HG02623 (cell line): ENCODE results near the gene SBK3.
"Not testable (repeated sequence)": the region's sequence is repeated elsewhere in the genome, so short reads cannot be mapped to it uniquely, and the experiment has no call there.

Source experiments
- ATAC-seq: cut with Tn5 transposase; IDR thresholded peaks from one replicate; pipeline ENCODE4 v1.9.1; 2021; ENCODE audit warnings: moderate library complexity; ENCODE audit not compliant: unreplicated experiment

SBK3 gene

GRCh38 chr19:55541091-55541490 is 4.3 kb downstream of the SBK3 start:
- ATAC-seq = no peak

DNA sequence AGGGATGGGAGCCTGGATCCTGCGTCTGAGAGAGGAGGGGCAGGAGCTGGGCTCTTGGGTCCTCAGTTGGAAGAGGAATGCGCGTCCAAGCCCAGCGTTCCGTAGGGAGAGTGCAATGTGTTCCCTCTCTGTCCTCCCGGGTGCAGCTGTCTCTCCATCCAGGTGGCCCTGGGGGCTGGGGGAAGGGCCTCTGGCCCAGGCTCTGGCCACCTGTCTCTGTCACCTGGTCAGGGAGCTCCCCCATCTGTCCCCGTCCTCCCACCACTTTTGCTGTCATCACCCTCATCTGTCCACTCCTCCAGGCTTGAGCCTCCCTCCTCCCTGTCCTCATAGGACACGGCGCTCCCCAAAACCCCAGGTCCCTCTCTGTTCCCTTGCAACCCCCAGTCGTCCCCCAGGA is 4.7 kb downstream of the SBK3 start:
- no peak for ATAC-seq

DNA sequence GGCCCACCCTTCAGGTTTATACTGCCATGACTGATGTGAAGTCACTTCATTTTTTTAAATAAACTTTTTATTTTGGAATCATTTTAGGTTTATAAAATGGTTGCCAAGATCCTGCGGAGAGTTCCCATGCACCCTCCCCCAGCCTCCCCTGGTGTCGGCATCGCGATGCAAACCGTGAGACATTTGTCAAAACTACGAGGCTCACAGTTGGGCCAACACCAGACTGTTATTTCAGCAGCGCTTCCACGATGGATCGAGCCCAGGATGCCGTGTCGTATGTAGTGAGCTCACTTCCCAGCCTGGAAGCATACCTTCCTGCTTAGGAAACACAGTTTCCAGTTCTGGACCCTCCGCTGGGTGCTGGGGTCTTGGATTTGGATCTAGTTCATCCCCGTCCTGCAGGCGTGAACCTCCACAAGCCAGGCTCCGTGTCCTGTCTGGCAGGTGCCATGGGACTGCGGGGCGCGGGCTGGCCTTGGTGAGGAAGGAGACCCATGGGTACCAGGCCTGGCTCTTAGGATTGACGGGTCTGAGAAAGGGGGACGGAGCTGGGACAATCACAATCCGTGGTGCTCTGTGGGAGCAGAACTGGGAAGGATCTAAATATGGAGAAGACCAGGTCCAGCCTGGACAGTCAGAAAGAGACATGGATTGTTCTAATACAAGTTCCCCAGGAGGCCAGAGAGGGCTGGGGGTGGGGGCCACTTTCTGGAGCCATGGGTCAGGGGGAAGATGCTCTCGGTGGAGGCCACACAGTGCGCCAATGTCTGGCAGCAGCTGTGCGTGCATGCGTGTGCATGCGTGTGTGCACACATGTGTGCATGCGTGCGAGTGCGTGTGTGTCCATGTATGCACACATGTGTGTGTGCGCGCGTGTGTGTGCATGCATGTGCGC is 6.0 kb downstream of the SBK3 start:
- ATAC-seq = no peak

GRCh38 chr19:55538132-55538531 is 7.2 kb downstream of the SBK3 start:
- ATAC-seq = no peak

DNA sequence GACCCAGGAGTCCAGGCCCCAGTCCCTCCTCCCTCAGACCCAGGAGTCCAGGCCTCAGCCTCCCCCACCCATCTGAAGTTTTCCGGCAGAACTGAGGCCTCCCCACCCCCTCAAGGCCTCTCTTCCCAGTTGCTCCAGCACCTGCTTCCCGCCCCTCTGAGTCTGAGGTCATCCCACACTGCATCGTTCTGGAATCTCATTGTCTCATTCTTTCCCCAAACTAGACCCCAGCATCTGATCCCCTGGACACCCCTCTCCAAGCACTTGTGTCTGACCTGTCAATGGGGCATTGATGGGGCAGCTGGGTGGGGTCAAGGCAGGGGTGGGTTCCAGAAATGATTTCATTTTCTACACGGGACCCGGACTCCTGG is 7.6 kb downstream of the SBK3 start:
- ATAC-seq = no peak

DNA sequence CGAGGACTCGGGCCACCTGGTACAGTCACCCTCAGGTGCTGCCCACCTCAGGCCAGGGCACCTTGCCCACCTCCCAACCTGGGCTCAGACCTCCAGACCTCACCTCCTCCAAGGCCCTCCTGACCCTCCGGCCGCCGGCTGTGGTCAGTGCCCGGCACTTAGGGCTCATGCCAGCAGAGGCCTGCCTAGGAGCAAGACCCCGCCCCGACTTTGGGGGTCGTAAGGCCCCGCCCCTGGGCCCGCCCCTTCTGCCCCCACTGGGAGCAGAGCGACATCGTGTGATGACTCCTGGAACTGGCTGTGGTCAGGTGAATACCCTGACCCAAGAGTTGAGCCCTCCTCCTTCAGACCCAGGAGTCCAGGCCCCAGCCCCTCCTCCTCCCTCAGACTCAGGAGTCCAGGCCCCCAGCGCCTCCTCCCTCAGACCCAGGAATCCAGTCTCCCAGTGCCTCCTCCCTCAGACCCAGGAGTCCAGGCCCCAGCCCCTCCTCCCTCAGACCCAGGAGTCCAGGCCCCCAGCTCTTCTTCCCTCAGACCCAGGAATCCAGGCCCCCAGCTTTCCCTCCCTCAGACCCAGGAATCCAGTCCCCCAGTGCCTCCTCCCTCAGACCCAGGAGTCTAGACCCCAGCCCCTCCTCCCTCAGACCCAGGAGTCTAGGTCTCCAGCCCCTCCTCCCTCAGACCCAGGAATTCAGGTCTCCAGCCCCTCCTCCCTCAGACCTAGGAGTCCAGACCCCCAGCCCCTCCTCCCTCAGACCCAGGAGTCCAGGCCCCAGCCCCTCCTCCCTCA is 8.2 kb downstream of the SBK3 start, which contains the start of gene SBK2:
Gene SBK2, minus strand, starts transcription at position 183 of the 790 bp plus-strand sequence. CDS start 839 bp downstream, outside the sequence.
- ATAC-seq = no peak

DNA sequence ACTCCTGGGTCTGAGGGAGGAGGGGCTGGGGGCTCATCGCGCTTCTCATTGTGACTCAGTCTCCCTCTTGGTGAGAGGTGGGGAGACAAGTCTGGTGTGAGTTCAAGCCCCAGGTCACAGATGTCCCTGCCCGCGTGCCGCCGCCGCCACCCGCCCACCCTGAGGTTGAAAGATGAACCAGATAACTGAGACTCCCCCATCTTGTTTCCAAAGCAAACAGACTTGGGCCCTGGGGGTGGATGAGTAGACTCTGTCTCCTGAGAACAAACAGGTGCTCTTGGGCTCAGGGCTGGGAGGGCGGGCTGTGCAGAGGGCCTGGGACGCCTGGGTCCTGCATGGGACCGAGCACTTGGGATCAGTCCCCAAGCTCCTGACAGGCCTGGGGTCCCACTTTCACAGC is 9.0 kb downstream of the SBK3 start:
- ATAC-seq = no peak

DNA sequence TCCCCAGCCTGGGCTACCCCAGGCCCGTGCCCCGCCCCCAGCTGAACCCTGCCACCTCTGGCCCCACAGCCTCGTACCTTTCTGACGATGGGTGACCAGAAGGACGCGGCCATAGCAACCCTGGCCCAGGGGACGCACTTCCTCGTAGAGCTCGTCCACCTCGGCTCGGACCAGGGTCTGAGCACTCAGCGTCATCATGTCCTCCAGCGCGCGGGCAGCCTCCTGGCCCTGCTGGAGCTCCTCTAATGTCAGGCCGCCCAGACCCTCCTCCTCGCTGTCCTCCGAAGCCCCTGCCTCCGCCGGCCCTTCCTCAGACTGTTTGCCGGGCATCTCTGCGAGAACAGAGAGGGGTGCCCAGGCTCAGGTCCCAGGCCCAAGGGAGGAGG is 9.4 kb downstream of the SBK3 start:
- no peak for ATAC-seq

GRCh38 chr19:55535173-55535964 is 10.0 kb downstream of the SBK3 start:
- ATAC-seq = no peak

GRCh38 chr19:55534280-55534679 is 11.1 kb downstream of the SBK3 start:
- ATAC-seq = not testable (repeated sequence)

- no peak for ATAC-seq
Observed at GRCh38 chr19:55530996-55531395, 14.3 kb downstream of the SBK3 start.

DNA sequence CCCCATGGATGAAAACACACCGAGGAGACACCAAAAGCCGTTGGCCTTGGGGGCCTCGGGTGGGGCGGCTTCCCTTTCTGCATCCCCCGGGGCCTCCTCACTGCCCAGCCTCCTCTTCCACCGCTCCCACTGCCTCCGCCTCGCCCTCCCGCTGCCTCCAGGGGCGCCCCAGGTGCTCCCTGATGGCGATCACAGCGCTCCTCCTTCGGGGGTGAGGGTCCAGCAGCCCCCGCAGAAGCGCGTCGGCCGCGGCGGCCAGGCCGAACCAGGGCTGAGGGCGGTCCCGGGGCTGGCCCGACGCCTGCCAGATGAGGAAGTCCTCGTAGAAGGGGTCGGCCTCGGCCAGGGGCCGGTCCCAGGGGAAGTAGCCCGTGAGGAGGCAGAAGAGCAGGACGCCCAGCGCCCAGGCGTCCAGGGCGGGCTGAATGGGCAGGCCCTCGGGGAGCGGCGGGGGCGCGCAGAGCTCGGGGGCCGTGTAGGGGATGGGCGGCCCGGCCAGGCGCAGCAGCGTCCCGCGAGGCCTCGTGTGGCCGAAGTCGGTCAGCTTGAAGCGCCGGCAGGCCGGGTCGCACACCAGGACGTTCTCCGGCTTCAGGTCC is 15.6 kb downstream of the SBK3 start:
- no peak for ATAC-seq

- ATAC-seq = no peak
Observed at GRCh38 chr19:55528030-55528803, 17.1 kb downstream of the SBK3 start.

DNA sequence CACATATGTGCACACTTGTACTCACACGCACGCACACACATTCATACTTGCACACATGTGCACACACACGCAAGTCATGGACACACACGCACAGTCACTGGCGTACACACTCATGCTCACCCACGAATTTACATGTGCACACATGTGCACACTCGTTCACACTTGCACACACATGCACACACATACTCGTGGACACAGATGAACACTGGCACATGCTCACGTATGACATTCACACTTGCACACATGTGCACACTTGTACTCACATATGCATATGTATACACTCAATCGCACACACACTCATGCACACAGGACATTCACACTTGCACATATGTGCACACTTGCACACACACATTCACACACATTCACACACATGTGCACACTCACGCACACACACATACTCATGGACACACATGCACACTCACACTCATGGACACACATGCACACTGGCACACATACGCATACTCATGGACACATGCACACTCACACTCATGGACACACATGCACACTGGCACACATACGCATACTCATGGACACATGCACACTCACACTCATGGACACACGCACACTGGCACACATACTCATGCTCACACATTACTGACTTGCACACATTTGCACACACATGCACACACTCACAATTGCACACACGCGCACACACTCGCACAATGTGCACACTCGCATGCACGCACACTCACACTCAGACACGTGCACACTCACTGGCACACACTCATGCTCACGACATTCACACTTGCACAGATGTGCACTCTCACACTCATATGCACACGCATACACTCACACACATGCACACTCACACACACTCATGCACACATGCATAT is 17.9 kb downstream of the SBK3 start:
- ATAC-seq = no peak

- ATAC-seq = no peak
Observed at GRCh38 chr19:55526216-55527196, 18.8 kb downstream of the SBK3 start.

DNA sequence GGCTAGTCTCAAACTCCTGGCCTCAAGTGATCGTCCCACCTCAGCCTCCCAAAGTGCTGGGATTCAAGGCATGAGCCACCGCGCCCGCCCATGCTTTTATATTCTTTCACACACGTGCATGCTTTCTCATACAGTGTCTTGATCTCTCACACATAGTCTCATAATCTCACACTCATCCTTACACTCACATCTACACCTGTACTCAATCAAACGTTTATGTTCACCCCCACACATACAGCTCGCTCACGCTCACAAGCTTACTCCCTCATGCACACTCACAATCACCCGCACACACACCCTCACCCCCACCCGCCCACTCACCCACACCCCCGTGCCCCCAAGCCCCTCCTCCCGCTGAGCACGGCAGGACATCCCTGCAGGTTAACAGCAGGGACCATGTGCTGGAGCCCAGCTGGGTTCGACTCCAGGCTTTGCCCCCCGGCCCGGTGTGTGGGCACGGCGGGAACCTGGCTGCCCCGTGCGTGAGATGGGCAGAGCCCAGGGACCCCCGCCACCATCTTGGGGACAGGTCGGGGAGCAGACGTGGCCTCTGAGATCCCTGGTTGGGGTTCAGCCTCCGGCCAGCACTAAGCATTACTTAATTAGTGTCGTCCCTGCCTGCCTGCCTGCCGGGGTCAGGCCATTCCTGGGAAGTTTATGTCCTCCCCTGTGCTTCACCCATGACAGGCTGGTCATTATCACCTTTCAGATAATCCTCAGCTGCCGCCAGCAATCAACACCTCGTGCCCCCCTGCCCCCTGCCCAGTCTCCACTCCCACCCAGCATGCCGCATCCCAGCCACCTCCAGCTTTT is 19.8 kb downstream of the SBK3 start:
- no peak for ATAC-seq

DNA sequence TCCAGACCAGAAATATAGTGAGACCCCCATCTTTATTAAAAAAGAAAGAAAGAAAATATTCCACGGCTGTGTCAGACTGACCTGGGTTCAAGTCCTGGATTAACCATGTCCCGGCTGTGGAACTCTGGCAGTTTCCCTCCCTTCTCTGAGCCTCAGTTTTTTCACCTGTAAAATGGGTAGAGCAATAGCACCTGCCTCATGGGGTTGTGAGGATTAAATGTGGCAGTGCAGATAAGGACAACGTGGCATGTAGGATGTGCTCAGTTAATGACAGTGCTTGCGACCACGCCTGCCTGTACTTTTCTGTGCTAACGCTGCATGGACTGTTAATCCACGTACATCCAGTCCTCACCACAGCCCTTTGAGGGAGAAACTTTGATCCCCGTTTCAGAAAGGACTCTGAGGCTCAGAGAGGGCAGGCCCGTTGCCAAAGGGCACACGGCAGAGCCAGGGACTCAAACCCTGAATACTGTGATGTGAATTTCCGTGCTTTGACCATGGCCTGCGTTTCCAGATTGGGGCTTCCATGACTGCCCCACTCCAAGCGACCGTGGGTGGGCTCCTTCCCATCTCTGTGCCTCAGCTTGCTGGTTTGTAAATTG is 24.6 kb downstream of the SBK3 start:
- ATAC-seq = no peak
